ENCODE results near the gene SMAD4. TPM values are rescaled to one million over a fixed set of nuclear protein-coding genes. Genes with fewer than 3 reads are reported as not detected.

The SMAD4 gene
- total and polyA plus RNA-seq, 2 of the 8 experiments (the other 6 are each of a cell fraction or from before 2014, with no cell fraction given) = 86.5 to 139 TPM

DNA sequence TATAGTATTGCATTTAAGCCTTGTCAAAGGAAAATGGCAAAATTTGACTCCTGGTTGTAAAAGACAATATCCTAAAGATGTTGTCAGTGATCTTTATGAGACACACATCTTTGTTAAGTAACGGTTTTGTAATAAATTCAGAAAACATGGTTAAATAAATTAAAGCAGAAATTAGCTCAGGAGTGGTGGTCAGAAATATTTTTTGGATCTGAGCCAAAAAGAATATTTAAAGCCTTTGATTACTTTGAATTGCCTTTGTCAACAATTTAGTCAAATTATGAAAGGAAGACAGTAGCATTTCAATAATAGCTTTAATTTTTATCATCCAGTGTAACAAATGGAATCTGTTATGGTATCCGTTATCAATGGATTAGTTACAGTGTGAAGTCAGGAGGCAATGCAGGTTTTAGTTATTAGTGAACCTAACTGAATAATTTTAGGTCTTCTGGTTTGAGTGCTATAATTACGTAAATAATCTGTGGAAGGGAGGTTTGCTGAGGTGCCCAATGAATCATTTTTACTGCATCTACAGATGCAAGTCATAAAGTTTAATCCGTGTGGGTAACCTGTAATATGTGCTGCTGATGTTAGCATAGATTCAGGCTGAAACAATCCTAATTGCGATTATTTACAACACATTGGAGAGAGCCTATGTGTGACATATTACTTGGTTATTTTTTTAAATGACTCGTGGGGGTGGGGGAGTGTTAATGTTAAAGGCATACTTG lies 42.7 kb downstream of the SMAD4 start:
- ChIA-PET POLR2A (ENCODE audit: partially characterized antibody) (no interaction called here), CTCF (ENCODE audit: partially characterized antibody) (no interaction called here)
- H4K91ac ChIP-seq (replicated peaks; ENCODE audit: insufficient read length, low read length) = no peak overlapping the region
- H3K4me1 ChIP-seq (replicated peaks in 1 of 4; ENCODE audit: control insufficient read depth in 3 of 4, insufficient read depth in 4 of 4, low read length in 3 of 4) = no peaks in the 10 kb centered on the region
- no peak overlapping the region for H3K9ac ChIP-seq (replicated peaks in 1 of 4; ENCODE audit: extremely low read depth in 1 of 4, low read depth in 3 of 4, low read length in 3 of 4)
- no peaks in the 10 kb centered on the region for H3K27me3 ChIP-seq (replicated peaks in 1 of 4; ENCODE audit: control insufficient read depth in 3 of 4, extremely low read depth in 1 of 4, insufficient read depth in 3 of 4, low read length in 3 of 4)
- no peak overlapping the region for H2BK15ac ChIP-seq (ENCODE audit: low read length)
- H3K9me3 ChIP-seq (ENCODE audit: insufficient read depth in 2 of 2, low read depth in 1 of 2, low read length in 1 of 2) = no peaks in the 10 kb centered on the region
- peaks cover 0 to 26% of the 10 kb centered on the region in 2 experiments; a peak in 2 of 4 replicates for H3K79me2 ChIP-seq (ENCODE audit: control insufficient read depth in 1 of 2, insufficient read depth in 2 of 2, low read length in 2 of 2)
- FAIRE-seq (no peak), DNase-seq (ENCODE audit: low read depth in 1 of 2, low spot score in 2 of 2) (no peak)
- no peak overlapping the region for H3K4me3 ChIP-seq (ENCODE audit: extremely low read depth in 1 of 4, insufficient read depth in 2 of 4, low read depth in 3 of 4, low read length in 4 of 4)
- H2BK20ac ChIP-seq (ENCODE audit: low read length) = no peak overlapping the region
- no peak overlapping the region for H3K4me2 ChIP-seq (ENCODE audit: insufficient read depth in 1 of 2, low read depth in 2 of 2, low read length in 2 of 2)
- H3K79me1 ChIP-seq (ENCODE audit: low read depth, low read length) = no peaks in the 10 kb centered on the region
- H2BK5ac ChIP-seq (ENCODE audit: low read depth, low read length) = no peak overlapping the region
- no peak overlapping the region for H3K18ac ChIP-seq (ENCODE audit: extremely low read depth, low read length)
- no peak overlapping the region for H4K5ac ChIP-seq (ENCODE audit: insufficient read length, low read depth, low read length)
- no peak overlapping the region for H3K56ac ChIP-seq (replicated peaks; ENCODE audit: insufficient read length, low read depth, low read length)
- H4K8ac ChIP-seq (ENCODE audit: extremely low read depth, insufficient read depth, low read length) = no peak overlapping the region
- no peak overlapping the region for H3K14ac ChIP-seq (ENCODE audit: insufficient read length)
- peaks cover 0 to 39% (median 17%) of the 10 kb centered on the region in 4 experiments; a peak in 6 of 8 replicates for H3K36me3 ChIP-seq (ENCODE audit: control insufficient read depth in 2 of 4, insufficient read depth in 4 of 4, low read length in 3 of 4)
- H3K23ac ChIP-seq (ENCODE audit: insufficient read length) = no peak overlapping the region
- H3K4ac ChIP-seq (replicated peaks; ENCODE audit: insufficient read length, low read depth, low read length) = no peak overlapping the region
- H3K27ac ChIP-seq (ENCODE audit: low read depth, low read length) = no peak overlapping the region
- no peak overlapping the region for H2BK12ac ChIP-seq (ENCODE audit: low read depth, low read length)
- no peak overlapping the region for H2AFZ ChIP-seq (ENCODE audit: low read length)
- H4K20me1 ChIP-seq (replicated peaks in 1 of 2; ENCODE audit: control insufficient read depth in 1 of 2, insufficient read depth in 2 of 2, low read length in 2 of 2) = no peaks in the 10 kb centered on the region
- H3K23me2 ChIP-seq (ENCODE audit: low read depth, low read length) = no peaks in the 10 kb centered on the region
- whole genome bisulfite sequencing, 2 experiments (ENCODE audit: extremely low coverage in 1 of 2, insufficient coverage in 1 of 2, insufficient read length in 1 of 2, insufficient replicate concordance in 2 of 2, low coverage in 1 of 2, low lambda C conversion rate in 2 of 2, missing lambda C conversion rate in 1 of 2) = 91% methylated on average over 6 of the region's 6 CpGs; no CpG with 5 or more reads in 1 of the 2 experiments
- H2AK5ac ChIP-seq (ENCODE audit: low read depth, low read length) = no peak overlapping the region
- H2BK120ac ChIP-seq (replicated peaks; ENCODE audit: low read depth, low read length) = no peak overlapping the region
- TF ChIP-seq KDM5A (IDR thresholded peaks at IDR 0.05; ENCODE audit: low read length) (no peak), KDM1A (IDR thresholded peaks at IDR 0.05; ENCODE audit: borderline replicate concordance, low read length) (no peak), SIN3A (conservative IDR thresholded peaks at IDR 0.05 in 1 of 2, IDR thresholded peaks at IDR 0.05 in 1 of 2; ENCODE audit: low read depth in 1 of 2, low read length in 2 of 2) (no peak), NRF1 (IDR thresholded peaks at IDR 0.05; ENCODE audit: low read depth, low read length) (no peak), GABPA (IDR thresholded peaks at IDR 0.05; ENCODE audit: borderline replicate concordance, insufficient read depth, low read length) (no peak), ZNF274 (IDR thresholded peaks at IDR 0.05; ENCODE audit: borderline replicate concordance, extremely low read depth, low read length) (no peak), TEAD4 (IDR thresholded peaks at IDR 0.05; ENCODE audit: low read depth, low read length) (no peak), BACH1 (IDR thresholded peaks at IDR 0.05; ENCODE audit: low read length) (no peak), TBP (IDR thresholded peaks at IDR 0.05; ENCODE audit: low read depth, low read length) (no peak)
- TF ChIP-seq, protein P1, sequence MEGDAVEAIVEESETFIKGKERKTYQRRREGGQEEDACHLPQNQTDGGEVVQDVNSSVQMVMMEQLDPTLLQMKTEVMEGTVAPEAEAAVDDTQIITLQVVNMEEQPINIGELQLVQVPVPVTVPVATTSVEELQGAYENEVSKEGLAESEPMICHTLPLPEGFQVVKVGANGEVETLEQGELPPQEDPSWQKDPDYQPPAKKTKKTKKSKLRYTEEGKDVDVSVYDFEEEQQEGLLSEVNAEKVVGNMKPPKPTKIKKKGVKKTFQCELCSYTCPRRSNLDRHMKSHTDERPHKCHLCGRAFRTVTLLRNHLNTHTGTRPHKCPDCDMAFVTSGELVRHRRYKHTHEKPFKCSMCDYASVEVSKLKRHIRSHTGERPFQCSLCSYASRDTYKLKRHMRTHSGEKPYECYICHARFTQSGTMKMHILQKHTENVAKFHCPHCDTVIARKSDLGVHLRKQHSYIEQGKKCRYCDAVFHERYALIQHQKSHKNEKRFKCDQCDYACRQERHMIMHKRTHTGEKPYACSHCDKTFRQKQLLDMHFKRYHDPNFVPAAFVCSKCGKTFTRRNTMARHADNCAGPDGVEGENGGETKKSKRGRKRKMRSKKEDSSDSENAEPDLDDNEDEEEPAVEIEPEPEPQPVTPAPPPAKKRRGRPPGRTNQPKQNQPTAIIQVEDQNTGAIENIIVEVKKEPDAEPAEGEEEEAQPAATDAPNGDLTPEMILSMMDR (IDR thresholded peaks at IDR 0.05; ENCODE audit: control extremely low read depth in 1 of 3, insufficient read depth in 1 of 3, low read depth in 1 of 3, low read length in 3 of 3) = no peak

Data from H1 (cell line).